ENCODE data around the gene TRIM66. TPM values are rescaled to one million over a fixed set of nuclear protein-coding genes. Genes with fewer than 3 reads are reported as not detected.

The TRIM66 gene
- total and polyA plus RNA-seq, 3 donors from 2014 or later: 37.4 to 49.6 (median 49.2) TPM

DNA sequence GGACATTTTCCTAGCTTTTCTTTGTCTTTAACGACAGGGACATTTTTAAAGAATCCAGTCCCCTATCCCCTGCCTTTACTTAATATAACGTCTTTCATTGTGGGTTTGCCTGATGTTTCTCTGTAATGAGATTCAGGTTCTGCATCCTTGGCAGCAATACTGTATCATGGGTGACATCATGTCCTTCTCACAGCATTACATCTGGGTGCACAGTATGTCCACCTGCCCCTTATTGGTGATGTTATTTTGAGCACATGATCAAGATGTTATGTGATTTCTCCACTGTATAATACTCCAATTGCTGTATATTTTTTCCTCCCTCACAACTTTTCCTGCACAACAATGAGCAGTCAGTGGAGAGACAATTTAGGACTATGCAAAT is 78.8 kb downstream of the TRIM66 start:
- Histone ChIP-seq H3K36me3 (ENCODE audit: low read depth, missing control alignments) (no peaks in the 10 kb centered on the region), H3K27me3 (no peaks in the 10 kb centered on the region), H3K9me3 (no peaks in the 10 kb centered on the region), H3K4me3 (no peak overlapping the region), H3K27ac (no peak overlapping the region), H3K4me1 (no peaks in the 10 kb centered on the region)
- DNase-seq: no peak
- 60 to 62% methylated on average over 2 of the region's 2 CpGs for WGBS, 2 donors
- TF ChIP-seq, protein P1, sequence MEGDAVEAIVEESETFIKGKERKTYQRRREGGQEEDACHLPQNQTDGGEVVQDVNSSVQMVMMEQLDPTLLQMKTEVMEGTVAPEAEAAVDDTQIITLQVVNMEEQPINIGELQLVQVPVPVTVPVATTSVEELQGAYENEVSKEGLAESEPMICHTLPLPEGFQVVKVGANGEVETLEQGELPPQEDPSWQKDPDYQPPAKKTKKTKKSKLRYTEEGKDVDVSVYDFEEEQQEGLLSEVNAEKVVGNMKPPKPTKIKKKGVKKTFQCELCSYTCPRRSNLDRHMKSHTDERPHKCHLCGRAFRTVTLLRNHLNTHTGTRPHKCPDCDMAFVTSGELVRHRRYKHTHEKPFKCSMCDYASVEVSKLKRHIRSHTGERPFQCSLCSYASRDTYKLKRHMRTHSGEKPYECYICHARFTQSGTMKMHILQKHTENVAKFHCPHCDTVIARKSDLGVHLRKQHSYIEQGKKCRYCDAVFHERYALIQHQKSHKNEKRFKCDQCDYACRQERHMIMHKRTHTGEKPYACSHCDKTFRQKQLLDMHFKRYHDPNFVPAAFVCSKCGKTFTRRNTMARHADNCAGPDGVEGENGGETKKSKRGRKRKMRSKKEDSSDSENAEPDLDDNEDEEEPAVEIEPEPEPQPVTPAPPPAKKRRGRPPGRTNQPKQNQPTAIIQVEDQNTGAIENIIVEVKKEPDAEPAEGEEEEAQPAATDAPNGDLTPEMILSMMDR (IDR thresholded peaks at IDR 0.05): no peak
- no peak for TF ChIP-seq POLR2A (IDR thresholded peaks at IDR 0.05)
- intact Hi-C loops (cut with DNase I; ENCODE audit: low total_unique reads): no loop called here

DNA sequence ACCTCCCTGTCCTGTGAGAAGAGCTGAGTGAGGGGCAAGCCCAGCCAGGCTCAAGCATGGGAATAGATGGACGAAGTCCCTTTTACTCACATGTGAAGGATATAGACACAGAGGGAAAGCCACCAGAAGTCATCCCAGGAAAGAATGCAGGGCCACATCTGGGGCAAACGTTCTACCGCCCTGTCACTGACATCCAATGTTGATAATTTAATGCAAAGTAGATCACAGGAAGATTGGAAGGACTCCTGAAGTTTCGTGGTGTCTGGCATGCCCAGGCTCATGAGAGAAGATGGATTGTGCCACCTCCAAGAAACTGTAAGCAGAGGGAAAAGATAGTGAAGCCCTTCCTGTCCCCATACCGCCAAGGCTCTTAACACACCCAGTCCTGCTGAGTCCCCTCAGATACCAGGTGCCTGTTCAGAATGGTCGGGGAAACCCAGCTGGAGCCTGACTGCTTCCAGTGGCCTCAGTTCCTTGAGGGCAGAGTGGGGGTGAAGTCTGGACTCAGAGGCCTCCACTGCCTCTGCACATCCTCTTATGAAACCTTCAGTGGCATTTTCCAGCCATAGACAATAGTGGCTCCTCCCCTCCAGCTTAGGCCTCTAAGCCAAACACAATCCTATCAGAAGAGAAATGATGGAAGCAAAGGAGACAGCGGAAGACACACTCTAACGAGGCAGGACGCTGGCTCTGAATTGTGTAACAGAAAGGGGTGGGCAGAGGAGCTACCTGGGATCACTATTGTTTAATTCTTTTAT is 80.9 kb downstream of the TRIM66 start:
- DNase-seq: no peak
- Histone ChIP-seq H3K4me3 (no peak overlapping the region), H3K36me3 (ENCODE audit: low read depth, missing control alignments) (no peaks in the 10 kb centered on the region), H3K9me3 (no peaks in the 10 kb centered on the region), H3K27me3 (no peaks in the 10 kb centered on the region), H3K4me1 (no peaks in the 10 kb centered on the region), H3K27ac (no peak overlapping the region)
- WGBS, 2 donors: 77 to 89% methylated on average over 9 of the region's 9 CpGs
- TF ChIP-seq, protein P1 (IDR thresholded peaks at IDR 0.05): no peak
- TF ChIP-seq POLR2A (IDR thresholded peaks at IDR 0.05): no peak
- intact Hi-C loops (cut with DNase I; ENCODE audit: low total_unique reads): no loop called here

DNA sequence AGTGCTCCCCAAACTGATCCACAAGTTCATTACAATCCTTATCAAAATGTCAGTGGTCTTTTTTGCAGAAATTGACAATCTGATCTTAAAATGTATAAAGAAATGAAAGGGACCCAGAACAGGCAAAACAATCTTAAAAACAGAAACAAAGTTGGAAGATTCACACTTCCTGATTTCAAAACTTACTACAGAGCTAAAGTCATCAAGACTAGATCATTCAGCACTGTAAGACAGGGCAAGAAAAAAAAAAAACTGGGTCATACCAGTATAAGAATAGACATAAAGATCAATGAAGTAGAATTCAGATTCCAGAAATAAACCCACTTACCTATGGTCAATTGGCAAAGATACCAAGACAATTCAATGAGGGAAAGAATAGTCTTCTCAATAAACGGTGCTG is 84.0 kb downstream of the TRIM66 start:
- no peaks in the 10 kb centered on the region for H3K27me3 ChIP-seq
- TF ChIP-seq, protein P1 (IDR thresholded peaks at IDR 0.05): no peak
- no peak for TF ChIP-seq POLR2A (IDR thresholded peaks at IDR 0.05)
- intact Hi-C loops (cut with DNase I; ENCODE audit: low total_unique reads): no loop called here
- 92 to 93% methylated on average over 1 of the region's 1 CpG for WGBS, 2 donors
- no peak for DNase-seq
- H3K36me3 ChIP-seq (ENCODE audit: low read depth, missing control alignments): no peaks in the 10 kb centered on the region
- H3K4me1 ChIP-seq: peaks cover 5% of the 10 kb centered on the region
- no peak overlapping the region for H3K27ac ChIP-seq
- H3K9me3 ChIP-seq: no peaks in the 10 kb centered on the region
- no peak overlapping the region for H3K4me3 ChIP-seq

DNA sequence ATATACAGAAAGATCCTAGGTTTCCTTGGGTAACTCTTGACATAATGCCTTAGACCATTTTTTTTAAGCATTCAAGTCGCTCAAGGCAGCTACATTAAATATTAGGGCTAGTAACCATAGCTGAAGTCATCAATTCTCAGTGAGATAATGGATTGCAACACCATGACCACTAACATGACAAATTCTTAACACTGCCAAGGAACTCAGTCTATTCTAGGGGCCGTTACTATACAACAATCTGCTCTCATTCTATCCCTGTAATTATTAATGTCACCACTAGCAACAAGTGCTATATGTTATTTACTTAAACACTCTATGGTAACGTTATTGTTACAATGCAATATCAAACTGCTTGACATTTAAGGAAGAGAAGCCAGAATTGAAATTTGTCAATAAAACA is 85.3 kb downstream of the TRIM66 start:
- Histone ChIP-seq H3K4me3 (no peak overlapping the region), H3K27me3 (no peaks in the 10 kb centered on the region), H3K27ac (no peak overlapping the region), H3K9me3 (no peaks in the 10 kb centered on the region), H3K36me3 (ENCODE audit: low read depth, missing control alignments) (no peaks in the 10 kb centered on the region), H3K4me1 (peaks cover 5% of the 10 kb centered on the region)
- WGBS, 2 donors: 72 to 76% methylated on average over 3 of the region's 3 CpGs
- TF ChIP-seq, protein P1 (IDR thresholded peaks at IDR 0.05): no peak
- TF ChIP-seq POLR2A (IDR thresholded peaks at IDR 0.05): no peak
- intact Hi-C loops (cut with DNase I; ENCODE audit: low total_unique reads): no loop called here
- DNase-seq: no peak

DNA sequence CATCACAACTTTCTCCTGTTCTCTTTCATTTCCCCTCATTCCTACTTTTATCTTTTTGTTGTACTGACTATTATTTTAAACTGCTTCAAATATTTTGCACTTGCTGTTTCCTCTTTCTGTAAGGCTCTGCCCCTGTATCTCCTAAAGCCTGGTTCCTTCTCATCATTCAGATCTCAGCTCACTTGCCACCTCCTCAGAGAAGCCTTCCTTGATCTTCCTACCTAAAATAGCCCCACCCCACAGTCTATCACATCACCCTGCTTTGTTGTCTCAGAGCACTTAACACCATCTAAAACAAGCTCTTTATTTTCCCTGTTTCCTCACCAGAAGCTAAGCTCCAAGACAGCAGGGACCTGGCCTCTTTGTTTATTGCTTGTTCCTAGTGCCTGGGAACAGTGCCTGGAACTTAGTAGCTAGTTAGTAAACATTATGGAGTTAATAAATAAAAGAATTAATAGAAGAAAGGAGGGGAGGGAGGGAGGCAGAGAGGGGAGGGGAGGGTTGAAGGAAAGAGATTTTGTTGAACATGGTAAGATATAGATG is 85.9 kb downstream of the TRIM66 start:
- Histone ChIP-seq H3K4me1 (peaks cover 5% of the 10 kb centered on the region), H3K4me3 (no peak overlapping the region), H3K27ac (no peak overlapping the region), H3K27me3 (no peaks in the 10 kb centered on the region), H3K36me3 (ENCODE audit: low read depth, missing control alignments) (no peaks in the 10 kb centered on the region), H3K9me3 (no peaks in the 10 kb centered on the region)
- DNase-seq: no peak
- no peak for TF ChIP-seq POLR2A (IDR thresholded peaks at IDR 0.05)
- TF ChIP-seq, protein P1 (IDR thresholded peaks at IDR 0.05): no peak
- intact Hi-C loops (cut with DNase I; ENCODE audit: low total_unique reads): no loop called here
